ENCODE results near the gene ATM. TPM values are rescaled to one million over a fixed set of nuclear protein-coding genes. Genes with fewer than 3 reads are reported as not detected.

ATM gene
- total RNA-seq, 1 donor from 2014 or later = 78.4 TPM

GRCh38 chr11:108198833-108199232, 24.0 kb upstream of the ATM start:
- Mint-ChIP-seq H3K4me1 (ENCODE audit: unreplicated experiment) (peaks cover 19% of the 10 kb centered on the region), H3K9me3 (peaks cover 2% of the 10 kb centered on the region), H3K27me3 (no peaks in the 10 kb centered on the region), H3K27ac (no peak overlapping the region), H3K4me3 (no peak overlapping the region), H3K36me3 (peaks cover 30% of the 10 kb centered on the region)
- no peak for DNase-seq (ENCODE audit: extremely low spot score, unreplicated experiment)
- TF ChIP-seq CTCF (conservative IDR thresholded peaks at IDR 0.05) = no peak

GRCh38 chr11:108199446-108200321, 23.2 kb upstream of the ATM start:
- no peak for TF ChIP-seq CTCF (conservative IDR thresholded peaks at IDR 0.05)
- peak overlapping the region; percentile 10 for H3K4me3 Mint-ChIP-seq
- peaks cover 19% of the 10 kb centered on the region for H3K4me1 Mint-ChIP-seq (ENCODE audit: unreplicated experiment)
- no peak for DNase-seq (ENCODE audit: extremely low spot score, unreplicated experiment)
- peak overlapping the region; percentile 86 for H3K27ac Mint-ChIP-seq
- H3K9me3 Mint-ChIP-seq = peaks cover 4% of the 10 kb centered on the region
- peaks cover 31% of the 10 kb centered on the region for H3K36me3 Mint-ChIP-seq
- no peaks in the 10 kb centered on the region for H3K27me3 Mint-ChIP-seq

- Mint-ChIP-seq H3K4me3 (no peak overlapping the region), H3K27ac (no peak overlapping the region), H3K36me3 (peaks cover 42% of the 10 kb centered on the region), H3K27me3 (no peaks in the 10 kb centered on the region), H3K9me3 (peaks cover 9% of the 10 kb centered on the region), H3K4me1 (ENCODE audit: unreplicated experiment) (peaks cover 16% of the 10 kb centered on the region)
- no peak for DNase-seq (ENCODE audit: extremely low spot score, unreplicated experiment)
- TF ChIP-seq CTCF (conservative IDR thresholded peaks at IDR 0.05) = no peak
These were observed 19.8 kb upstream of the ATM start for GRCh38 chr11:108203075-108203474.

GRCh38 chr11:108204376-108204775, 18.5 kb upstream of the ATM start:
- H3K36me3 Mint-ChIP-seq = peaks cover 51% of the 10 kb centered on the region
- no peaks in the 10 kb centered on the region for H3K27me3 Mint-ChIP-seq
- H3K4me1 Mint-ChIP-seq (ENCODE audit: unreplicated experiment) = peaks cover 14% of the 10 kb centered on the region
- H3K9me3 Mint-ChIP-seq = peaks cover 9% of the 10 kb centered on the region
- DNase-seq (ENCODE audit: extremely low spot score, unreplicated experiment) = no peak
- H3K4me3 Mint-ChIP-seq = no peak overlapping the region
- no peak overlapping the region for H3K27ac Mint-ChIP-seq
- no peak for TF ChIP-seq CTCF (conservative IDR thresholded peaks at IDR 0.05)

- Mint-ChIP-seq H3K36me3 (peaks cover 49% of the 10 kb centered on the region), H3K4me1 (ENCODE audit: unreplicated experiment) (peaks cover 9% of the 10 kb centered on the region), H3K9me3 (peaks cover 9% of the 10 kb centered on the region), H3K27ac (no peak overlapping the region), H3K27me3 (no peaks in the 10 kb centered on the region), H3K4me3 (no peak overlapping the region)
- DNase-seq (ENCODE audit: extremely low spot score, unreplicated experiment) = no peak
- no peak for TF ChIP-seq CTCF (conservative IDR thresholded peaks at IDR 0.05)
These were observed 17.9 kb upstream of the ATM start for GRCh38 chr11:108204929-108205499.

Data from type B pancreatic cell (in vitro differentiated cells).